NT2/D1 (cell line): ENCODE results near the gene KANSL1L.

ENCODE experiments used
- SUZ12 ChIP-seq: IDR thresholded peaks from 2 replicates; pipeline ENCODE4 v1.6.1; 2011; ENCODE audit not compliant: insufficient read length, insufficient read depth; ENCODE audit errors: extremely low read depth
- YY1 ChIP-seq: IDR thresholded peaks from 2 replicates; pipeline ENCODE4 v1.6.1; 2011; ENCODE audit not compliant: insufficient read length, insufficient read depth

DNA sequence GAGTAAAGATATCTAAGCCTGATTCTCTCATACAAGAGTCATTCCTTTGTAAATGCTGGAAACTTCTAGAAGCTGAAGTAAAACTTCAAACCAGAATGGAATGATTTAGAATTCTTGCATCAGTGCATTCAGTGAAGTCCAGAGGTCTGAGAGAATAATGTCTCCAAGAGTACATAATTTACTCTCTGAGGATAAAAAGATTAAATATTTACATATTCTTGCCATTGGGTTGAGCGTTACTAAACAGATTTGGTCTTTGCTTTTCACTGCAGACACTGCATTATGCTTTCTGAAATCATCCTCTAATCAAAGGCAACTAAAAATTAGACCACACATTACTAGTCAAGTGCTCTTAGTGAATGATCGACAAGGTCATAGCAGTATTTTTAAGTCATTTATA lies 26.5 kb upstream of the KANSL1L start:
- TF ChIP-seq YY1: no peak
- TF ChIP-seq SUZ12: no peak
